GM19240 (cell line): ENCODE results near the gene TMEM30B.

Experiments used
- DNase-seq: peaks from one replicate; pipeline ENCODE4 v3.0.0; 2011; ENCODE audit warnings: low spot score; ENCODE audit not compliant: insufficient read length

TMEM30B gene

DNA sequence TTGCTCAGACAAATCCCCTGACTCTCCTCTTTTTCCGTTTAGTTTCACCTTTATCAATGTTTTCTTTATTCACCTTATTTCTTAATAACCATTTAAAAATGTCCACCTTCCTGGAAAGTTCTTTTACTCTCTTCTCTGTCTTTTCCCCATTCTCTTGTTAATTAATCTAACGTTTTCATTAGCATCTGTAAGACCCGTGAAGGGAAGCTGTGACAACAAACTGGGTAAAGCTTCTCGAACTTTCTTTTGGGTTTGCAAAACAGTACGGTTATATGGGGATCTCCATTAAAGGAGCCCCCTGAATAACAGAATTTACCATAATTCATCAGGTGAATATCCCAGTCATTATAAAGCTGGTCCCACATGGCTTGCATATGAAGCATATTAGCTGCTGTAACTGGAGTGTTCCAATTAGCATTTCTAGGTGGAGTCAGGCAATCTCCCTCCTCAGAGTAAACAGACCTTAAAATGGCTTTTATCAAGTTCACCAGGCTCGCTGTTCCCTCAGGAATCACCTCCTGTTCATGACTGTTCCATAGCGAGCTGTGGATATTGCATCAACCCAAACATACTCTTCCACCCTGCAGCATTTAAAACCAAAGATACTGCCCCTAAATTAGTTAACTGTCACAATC is 42.4 kb downstream of the TMEM30B start:
- DNase-seq: no peak

DNA sequence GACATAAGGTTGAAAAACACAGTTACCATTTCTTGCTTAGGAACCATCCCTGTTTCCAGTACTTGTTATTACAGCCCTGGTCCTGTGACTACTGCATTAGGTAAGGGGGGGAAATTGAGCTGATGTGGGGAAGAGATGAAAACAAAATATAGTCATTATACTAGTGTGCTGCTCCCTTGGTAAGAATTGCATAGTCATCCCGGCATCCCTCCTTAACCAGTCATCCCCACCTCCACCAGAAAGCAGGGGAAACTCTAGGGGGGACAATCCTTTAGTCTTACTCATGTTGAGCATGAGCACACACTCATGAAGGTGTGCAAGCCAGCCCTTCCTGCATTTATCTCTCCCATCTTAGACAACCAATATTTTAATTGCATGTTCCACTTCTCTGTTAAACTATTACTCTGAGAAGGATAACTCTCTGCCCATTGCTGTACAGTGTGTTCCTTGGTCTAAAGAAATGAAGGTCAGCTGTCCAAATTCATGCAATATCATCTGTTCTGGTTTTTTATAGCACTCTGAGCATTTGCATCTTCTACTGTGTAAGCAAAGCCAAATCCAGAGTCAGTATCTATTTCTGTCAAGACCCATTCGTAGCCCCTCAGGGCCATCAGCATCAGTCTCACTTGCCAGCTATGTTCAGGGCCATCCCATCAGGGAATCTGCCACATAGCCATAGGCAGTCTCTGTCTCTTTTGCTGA is 46.8 kb downstream of the TMEM30B start:
- DNase-seq: no peak

DNA sequence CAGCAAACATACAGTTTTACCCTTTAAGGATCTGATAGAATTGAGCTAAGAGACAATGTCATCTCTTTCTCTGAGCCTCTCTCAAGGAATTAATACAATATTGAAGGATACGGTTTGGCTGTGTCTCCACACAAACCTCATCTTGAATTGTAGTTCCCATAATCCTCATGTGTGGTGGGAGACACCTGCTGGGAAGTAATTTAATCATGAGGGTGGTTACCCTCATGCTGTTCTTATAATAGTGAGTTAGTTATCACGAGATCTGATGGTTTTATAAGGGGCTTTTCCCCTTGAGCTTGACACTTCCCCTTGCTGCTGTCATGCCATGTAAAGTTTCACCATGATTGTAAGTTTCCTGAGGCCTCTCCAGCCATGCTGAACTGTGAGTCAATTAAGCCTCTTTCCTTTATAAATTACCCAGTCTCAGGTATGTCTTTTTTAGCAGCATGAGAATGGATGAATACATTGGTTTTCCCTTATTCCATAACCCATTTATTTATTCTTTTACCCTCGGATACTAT is 47.6 kb downstream of the TMEM30B start:
- DNase-seq: no peak

DNA sequence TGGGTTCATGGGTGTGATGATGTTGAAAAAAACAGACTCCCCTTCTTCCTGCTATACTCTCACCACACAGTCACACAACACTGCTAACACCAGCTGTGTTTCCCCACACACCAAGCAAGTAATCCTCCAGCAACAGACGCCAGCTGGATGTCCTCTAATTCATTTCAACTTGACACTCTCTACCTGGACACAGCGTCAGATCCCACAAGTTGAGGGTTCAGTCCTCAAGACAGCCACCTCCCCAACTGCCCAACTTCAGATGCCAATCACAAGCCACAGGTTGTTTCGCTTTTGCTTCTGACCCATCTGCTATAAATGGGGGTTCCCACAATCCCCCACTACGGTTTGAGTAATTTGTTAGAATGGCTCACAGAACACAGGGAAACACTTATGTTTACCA is 49.3 kb downstream of the TMEM30B start:
- DNase-seq: no peak

DNA sequence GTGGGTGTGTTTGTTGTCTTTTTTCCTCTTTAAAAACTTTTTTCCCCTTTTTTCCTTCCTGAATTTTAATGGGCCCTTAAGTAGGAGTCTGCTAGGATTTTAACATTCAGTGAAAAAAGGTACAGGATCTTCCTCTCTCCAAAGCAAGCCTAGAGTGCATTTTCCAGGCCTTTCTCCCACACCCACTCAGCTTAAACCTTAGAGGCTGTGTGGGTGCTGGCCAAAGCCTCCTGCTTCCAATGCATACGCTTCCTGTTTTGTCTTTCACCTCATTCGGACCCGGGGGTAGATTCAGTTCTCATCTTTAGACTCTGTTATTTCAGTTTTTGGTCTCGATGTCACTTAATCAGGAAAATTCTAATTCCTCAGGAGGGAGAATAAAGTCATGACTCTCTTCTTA is 51.2 kb downstream of the TMEM30B start:
- no peak for DNase-seq

DNA sequence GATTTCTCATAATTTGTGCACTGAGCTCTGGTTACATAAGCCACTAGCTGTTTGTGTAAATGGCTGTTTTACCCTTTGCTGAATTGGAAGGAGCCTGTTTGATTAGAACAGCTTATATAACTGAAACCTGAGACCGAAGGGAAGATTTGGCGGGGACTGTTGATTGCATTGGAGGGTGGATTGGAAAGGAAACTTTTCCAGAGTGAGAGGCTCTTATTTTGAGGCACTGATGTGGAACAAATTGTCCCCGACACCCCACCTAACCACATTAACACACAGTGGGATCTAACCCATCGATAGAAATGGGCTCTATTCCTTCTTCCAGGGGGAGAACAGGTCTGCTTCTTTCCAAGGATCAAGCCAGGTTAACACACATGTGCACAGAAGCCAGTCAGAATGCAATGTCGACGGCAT is 51.7 kb downstream of the TMEM30B start:
- no peak for DNase-seq

DNA sequence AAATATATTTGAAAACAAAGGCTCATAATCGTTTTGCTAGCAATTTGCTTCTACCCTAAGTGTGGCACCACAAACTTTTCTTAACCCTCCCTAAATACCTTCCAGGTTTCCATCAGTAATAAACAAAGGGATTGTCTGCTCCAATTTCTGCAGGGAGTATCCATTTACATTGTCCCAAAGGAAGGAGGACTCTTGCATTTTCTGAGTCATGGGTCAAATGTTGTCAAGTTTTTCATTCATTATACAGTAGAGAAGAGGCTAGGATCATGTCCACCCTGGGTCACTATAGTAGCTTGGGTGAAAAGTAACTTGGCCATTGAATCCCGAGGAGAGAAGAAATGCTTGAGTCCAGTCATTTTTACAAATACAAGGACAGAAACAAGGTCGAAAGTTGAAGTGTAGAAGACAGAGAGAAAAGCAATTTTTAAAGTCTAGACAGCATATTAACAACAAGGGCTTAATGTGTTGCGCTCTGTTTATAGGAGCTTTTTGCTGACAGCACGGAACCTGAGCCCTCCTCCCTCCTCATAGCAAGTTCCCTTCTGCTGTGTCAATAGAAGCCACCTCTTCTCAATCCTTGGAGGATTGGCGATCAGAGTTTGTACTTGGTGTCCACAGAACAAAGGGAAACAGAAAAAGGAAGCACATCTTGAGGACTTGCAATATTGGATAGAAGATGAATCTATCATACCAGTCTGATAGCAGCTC is 53.1 kb downstream of the TMEM30B start:
- no peak for DNase-seq
